HG03097 (cell line): ENCODE results near the gene NKTR.
"Not testable (repeated sequence)": the region's sequence is repeated elsewhere in the genome, so short reads cannot be mapped to it uniquely, and the experiment has no call there.

Experiments used
- ATAC-seq: cut with Tn5 transposase; IDR thresholded peaks from one replicate; pipeline ENCODE4 v1.9.1; 2021; ENCODE audit not compliant: unreplicated experiment, low FRiP score

The NKTR gene

GRCh38 chr3:42593635-42594034 lies 6.9 kb upstream of the NKTR start:
- no peak for ATAC-seq

- ATAC-seq: no peak
Observed at GRCh38 chr3:42595682-42596081, 4.8 kb upstream of the NKTR start.

GRCh38 chr3:42597098-42597497 lies 3.4 kb upstream of the NKTR start:
- not testable (repeated sequence) for ATAC-seq

GRCh38 chr3:42600958-42601675 lies 631 bp downstream of the NKTR start:
- ATAC-seq: peak; percentile 18

- no peak for ATAC-seq
Observed at GRCh38 chr3:42601896-42602581, 1.6 kb downstream of the NKTR start.

DNA sequence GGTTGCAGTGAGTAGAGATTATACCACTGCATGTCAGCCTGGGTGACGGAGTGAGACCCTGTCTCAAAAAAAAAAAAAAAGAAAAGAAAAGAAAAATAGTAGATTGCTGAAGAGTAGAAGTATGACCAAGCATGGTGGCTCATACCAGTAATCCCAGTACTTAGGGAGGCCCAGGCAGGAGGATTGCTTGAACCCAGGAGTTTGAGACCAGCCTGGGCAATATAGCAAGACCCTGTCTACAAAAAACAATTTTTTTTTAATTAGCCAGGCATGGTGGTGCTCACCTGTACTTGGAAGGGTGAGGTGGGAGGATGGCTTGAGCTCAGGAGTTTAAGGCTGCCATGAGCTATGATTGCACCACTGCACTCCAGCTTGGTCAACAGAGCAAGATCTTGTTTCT lies 2.5 kb downstream of the NKTR start:
- ATAC-seq: no peak

DNA sequence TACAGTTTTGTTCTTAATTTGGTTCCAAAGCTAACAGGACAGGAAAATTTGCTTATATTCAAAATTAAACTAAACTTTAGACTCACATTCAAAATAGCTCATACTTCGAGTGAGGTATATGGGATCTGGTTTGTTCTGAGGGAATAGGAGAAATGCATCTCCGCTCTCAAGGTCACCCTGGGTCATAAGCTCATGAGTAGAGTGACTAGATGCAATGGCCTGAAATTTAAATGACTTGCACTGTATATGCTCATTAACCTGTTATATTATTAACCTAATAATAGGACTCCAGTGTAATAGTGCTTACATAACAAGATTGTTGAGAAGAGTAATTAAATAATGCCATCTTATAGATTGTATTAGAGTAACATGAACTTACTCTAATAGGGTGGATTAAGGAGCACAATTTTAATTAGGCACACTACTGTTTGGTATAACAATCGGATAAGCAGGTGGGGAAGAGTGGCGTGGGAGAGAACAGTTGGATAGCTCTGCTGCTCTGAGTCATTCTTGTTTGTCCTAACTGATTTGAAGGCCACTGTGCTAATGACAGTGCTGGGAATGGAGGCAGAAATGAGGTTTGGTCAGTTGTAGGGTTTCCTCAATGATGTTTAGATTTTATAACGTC lies 5.2 kb downstream of the NKTR start:
- ATAC-seq: no peak

GRCh38 chr3:42608581-42608980 lies 8.1 kb downstream of the NKTR start:
- ATAC-seq: no peak

DNA sequence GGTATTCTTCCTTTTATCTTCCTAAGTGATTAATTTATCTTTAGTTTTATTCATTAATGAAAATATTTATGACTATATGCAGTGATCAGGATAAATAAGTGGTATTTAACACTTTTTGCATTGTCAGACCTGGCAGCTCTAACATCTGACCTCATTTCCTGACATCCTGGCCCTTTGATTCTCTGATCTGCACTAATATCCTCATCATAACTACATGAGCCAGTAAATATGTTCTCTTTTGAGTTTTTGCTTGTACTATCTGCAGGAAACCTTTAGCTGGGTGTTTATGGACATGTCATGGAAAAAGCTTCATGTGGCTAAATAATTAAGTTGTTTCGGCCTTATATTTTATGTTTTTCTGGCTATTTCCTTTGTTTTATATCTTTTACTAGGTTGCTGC lies 10.5 kb downstream of the NKTR start:
- ATAC-seq: no peak

- no peak for ATAC-seq
Observed at GRCh38 chr3:42612217-42612616, 11.7 kb downstream of the NKTR start.

DNA sequence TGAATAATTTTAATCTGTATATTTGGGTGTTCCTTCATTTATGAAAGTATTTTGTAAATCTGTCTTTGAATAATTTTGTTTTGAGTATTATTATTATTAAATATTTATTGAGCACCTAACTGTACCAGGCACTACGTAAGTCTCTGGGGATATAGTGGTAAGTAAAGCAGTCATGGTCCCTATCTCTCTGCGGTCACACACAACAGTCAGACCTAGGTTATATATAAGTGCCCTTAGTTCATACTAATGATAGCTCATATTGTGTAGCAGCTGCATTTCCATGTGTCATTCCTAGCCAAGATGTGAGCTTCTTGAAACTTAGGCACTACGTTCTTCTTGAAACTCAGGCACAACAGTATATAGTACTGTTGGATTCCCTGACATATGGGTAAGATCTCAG lies 12.4 kb downstream of the NKTR start:
- no peak for ATAC-seq

DNA sequence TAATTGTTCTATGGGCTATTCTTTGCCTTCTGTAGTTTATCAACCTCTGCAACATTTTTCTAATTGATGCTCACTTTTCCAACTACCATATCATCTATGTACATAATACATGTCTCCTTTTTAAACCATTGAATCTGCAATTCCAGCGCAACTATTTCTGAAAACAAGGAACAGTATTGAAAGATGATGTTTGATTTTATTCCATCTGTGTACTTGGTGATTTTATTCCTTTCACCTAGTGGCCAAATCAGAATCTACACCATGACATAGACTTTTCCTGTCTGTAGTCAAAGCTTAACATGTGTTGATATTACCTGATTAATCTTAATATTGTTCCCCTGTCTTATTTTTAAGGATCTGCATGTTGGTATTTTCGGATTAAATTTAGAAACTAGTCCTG lies 13.0 kb downstream of the NKTR start:
- ATAC-seq: no peak

- no peak for ATAC-seq
Observed at GRCh38 chr3:42631620-42632019, 31.1 kb downstream of the NKTR start.

GRCh38 chr3:42632146-42632545 lies 31.7 kb downstream of the NKTR start:
- ATAC-seq: no peak

DNA sequence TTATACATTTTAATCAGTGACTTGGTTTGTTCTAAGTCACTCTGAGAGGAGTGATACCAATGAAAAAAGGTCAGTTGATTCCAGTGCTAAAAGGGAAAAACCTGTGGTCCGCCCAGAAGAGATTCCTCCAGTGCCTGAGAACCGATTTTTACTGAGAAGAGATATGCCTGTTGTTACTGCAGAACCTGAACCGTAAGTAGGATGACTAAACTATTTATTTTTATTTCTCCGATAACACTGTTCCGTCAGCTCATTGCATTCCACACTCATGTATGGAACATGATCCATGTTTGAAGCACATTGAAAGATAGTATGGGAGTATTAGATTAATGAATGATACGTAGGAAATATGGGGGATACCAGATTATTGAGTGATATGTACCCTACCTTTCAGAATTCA lies 33.1 kb downstream of the NKTR start:
- no peak for ATAC-seq

- ATAC-seq: no peak
Observed at GRCh38 chr3:42635111-42635510, 34.6 kb downstream of the NKTR start.

DNA sequence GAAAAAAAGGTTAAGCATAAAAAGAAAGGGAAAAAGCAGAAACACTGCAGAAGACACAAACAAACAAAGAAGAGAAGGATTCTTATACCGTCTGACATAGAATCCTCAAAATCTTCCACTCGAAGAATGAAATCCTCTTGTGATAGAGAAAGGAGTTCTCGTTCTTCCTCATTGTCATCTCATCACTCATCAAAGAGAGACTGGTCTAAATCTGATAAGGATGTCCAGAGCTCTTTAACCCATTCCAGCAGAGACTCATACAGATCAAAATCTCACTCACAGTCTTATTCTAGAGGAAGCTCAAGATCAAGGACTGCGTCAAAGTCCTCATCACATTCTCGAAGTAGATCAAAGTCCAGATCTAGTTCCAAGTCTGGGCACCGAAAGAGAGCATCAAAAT lies 36.5 kb downstream of the NKTR start:
- ATAC-seq: no peak

- no peak for ATAC-seq
Observed at GRCh38 chr3:42638339-42638842, 37.9 kb downstream of the NKTR start.

GRCh38 chr3:42639192-42639591 lies 38.7 kb downstream of the NKTR start:
- no peak for ATAC-seq

GRCh38 chr3:42640129-42640528 lies 39.6 kb downstream of the NKTR start:
- no peak for ATAC-seq

GRCh38 chr3:42640771-42641370 lies 40.4 kb downstream of the NKTR start:
- no peak for ATAC-seq
